Measurements from ENCODE around the gene ADD1. TPM values are rescaled to one million over a fixed set of nuclear protein-coding genes. Genes with fewer than 3 reads are reported as not detected.
A peak's percentile ranks its signal among the peaks of the same experiment; 100 is the strongest.

The ADD1 gene
- total and polyA plus RNA-seq, 2 of the 13 experiments (the other 11 are each of a cell fraction or from before 2014, with no cell fraction given), result 73.9 to 122 TPM

DNA sequence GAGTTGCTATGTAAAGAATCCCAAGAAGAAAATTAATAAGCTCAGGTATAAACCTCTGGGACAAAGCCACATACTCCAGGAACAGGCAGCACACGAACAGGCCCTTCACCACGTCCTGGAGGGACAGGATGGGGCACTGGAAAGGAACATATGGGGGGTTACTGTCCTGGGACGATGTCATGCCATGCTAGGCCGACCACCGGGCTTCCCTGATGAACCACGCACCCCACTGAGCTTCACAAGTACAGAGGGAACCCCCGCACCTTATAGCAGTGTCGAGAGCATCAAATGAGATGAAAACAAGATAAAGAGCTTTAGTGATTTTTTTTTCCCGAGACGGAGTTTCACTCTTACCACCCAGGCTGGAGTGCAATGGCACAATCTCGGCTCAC, 100.4 kb downstream of the ADD1 start:
- ATAC-seq (no peak), DNase-seq (ENCODE audit: low spot score) (no peak), FAIRE-seq (no peak)
- Histone ChIP-seq H2AFZ (ENCODE audit: low read length) (no peak overlapping the region), H3K4me1 (ENCODE audit: insufficient read depth, low read length) (no peaks in the 10 kb centered on the region), H3K36me3 (replicated peaks in 1 of 2; ENCODE audit: control insufficient read depth in 1 of 2, insufficient read depth in 2 of 2, low read length in 2 of 2) (peaks cover 57 to 93% of the 10 kb centered on the region in 2 experiments), H3K27ac (ENCODE audit: extremely low read length, insufficient read depth, low read length) (no peak overlapping the region), H3K27me3 (ENCODE audit: control insufficient read depth in 1 of 2, insufficient read depth in 2 of 2, low read length in 2 of 2) (no peaks in the 10 kb centered on the region), H3K9me3 (ENCODE audit: low read length) (no peaks in the 10 kb centered on the region), H3K4me3 (replicated peaks in 1 of 3; ENCODE audit: insufficient read depth in 1 of 3, low read depth in 2 of 3, low read length in 3 of 3) (no peak overlapping the region), H3K79me2 (ENCODE audit: insufficient read depth, low read length) (no peaks in the 10 kb centered on the region), H3K9ac (ENCODE audit: insufficient read depth, low read depth, low read length) (no peak overlapping the region), H4K20me1 (ENCODE audit: insufficient read depth, low read length) (0 out of 2 replicates have a peak, but pooled peaks cover 5% of the 10 kb centered on the region), H3K4me2 (ENCODE audit: low read depth, low read length) (no peak overlapping the region)
- intact Hi-C loops (cut with micrococcal nuclease; ENCODE audit: unreplicated experiment), result no loop called here
- ChIA-PET POLR2A (interaction anchor here (1.3 to 2.6 kb wide), 2 partner anchors 14 to 19 kb away, joined by 3 to 5 read pairs; partner anchors contain the start of genes GRK4 and NOP14), CTCF (ENCODE audit: low intra/inter-chr PET ratio, low total read pairs) (no interaction called here)
- in situ Hi-C loops (cut with HindIII; ENCODE audit: extremely low pct_ligation_motif_present, low pct_unique_long_range_greater_than_20kb), result no loop called here
- WGBS (ENCODE audit: low lambda C conversion rate), result 95% methylated on average over 11 of the region's 11 CpGs
- no peak for TF ChIP-seq SP5 (CRISPR knock-in tag; IDR thresholded peaks at IDR 0.05; ENCODE audit: borderline replicate concordance, low read depth)
- TF ChIP-seq ZNF768 (CRISPR knock-in tag; IDR thresholded peaks at IDR 0.05), result no peak
- TF ChIP-seq ZBTB42 (CRISPR knock-in tag; IDR thresholded peaks at IDR 0.05), result no peak
- TF ChIP-seq ZNF235 (CRISPR knock-in tag; IDR thresholded peaks at IDR 0.05; ENCODE audit: borderline replicate concordance), result no peak
- no peak for TF ChIP-seq HOXA9 (CRISPR knock-in tag; IDR thresholded peaks at IDR 0.05; ENCODE audit: borderline replicate concordance)
- no peak for TF ChIP-seq HOXA5 (CRISPR knock-in tag; IDR thresholded peaks at IDR 0.05)
- TF ChIP-seq, protein P1, sequence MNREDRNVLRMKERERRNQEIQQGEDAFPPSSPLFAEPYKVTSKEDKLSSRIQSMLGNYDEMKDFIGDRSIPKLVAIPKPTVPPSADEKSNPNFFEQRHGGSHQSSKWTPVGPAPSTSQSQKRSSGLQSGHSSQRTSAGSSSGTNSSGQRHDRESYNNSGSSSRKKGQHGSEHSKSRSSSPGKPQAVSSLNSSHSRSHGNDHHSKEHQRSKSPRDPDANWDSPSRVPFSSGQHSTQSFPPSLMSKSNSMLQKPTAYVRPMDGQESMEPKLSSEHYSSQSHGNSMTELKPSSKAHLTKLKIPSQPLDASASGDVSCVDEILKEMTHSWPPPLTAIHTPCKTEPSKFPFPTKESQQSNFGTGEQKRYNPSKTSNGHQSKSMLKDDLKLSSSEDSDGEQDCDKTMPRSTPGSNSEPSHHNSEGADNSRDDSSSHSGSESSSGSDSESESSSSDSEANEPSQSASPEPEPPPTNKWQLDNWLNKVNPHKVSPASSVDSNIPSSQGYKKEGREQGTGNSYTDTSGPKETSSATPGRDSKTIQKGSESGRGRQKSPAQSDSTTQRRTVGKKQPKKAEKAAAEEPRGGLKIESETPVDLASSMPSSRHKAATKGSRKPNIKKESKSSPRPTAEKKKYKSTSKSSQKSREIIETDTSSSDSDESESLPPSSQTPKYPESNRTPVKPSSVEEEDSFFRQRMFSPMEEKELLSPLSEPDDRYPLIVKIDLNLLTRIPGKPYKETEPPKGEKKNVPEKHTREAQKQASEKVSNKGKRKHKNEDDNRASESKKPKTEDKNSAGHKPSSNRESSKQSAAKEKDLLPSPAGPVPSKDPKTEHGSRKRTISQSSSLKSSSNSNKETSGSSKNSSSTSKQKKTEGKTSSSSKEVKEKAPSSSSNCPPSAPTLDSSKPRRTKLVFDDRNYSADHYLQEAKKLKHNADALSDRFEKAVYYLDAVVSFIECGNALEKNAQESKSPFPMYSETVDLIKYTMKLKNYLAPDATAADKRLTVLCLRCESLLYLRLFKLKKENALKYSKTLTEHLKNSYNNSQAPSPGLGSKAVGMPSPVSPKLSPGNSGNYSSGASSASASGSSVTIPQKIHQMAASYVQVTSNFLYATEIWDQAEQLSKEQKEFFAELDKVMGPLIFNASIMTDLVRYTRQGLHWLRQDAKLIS (CRISPR knock-in tag; IDR thresholded peaks at IDR 0.05), result no peak
- TF ChIP-seq ZNF598 (CRISPR knock-in tag; IDR thresholded peaks at IDR 0.05; ENCODE audit: borderline replicate concordance), result no peak
- TF ChIP-seq, protein P2, sequence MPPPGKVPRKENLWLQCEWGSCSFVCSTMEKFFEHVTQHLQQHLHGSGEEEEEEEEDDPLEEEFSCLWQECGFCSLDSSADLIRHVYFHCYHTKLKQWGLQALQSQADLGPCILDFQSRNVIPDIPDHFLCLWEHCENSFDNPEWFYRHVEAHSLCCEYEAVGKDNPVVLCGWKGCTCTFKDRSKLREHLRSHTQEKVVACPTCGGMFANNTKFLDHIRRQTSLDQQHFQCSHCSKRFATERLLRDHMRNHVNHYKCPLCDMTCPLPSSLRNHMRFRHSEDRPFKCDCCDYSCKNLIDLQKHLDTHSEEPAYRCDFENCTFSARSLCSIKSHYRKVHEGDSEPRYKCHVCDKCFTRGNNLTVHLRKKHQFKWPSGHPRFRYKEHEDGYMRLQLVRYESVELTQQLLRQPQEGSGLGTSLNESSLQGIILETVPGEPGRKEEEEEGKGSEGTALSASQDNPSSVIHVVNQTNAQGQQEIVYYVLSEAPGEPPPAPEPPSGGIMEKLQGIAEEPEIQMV (CRISPR knock-in tag; IDR thresholded peaks at IDR 0.05; ENCODE audit: low read depth), result no peak
- TF ChIP-seq, protein P3, sequence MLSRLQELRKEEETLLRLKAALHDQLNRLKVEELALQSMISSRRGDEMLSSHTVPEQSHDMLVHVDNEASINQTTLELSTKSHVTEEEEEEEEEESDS (CRISPR knock-in tag; IDR thresholded peaks at IDR 0.05; ENCODE audit: borderline replicate concordance), result no peak
- no peak for TF ChIP-seq TCF7 (IDR thresholded peaks at IDR 0.05; ENCODE audit: low read depth)
- no peak for TF ChIP-seq CBX2 (IDR thresholded peaks at IDR 0.05; ENCODE audit: low read depth, low read length)
- TF ChIP-seq CBX2 (CRISPR knock-in tag; IDR thresholded peaks at IDR 0.05; ENCODE audit: low read depth), result no peak
- TF ChIP-seq, protein P4, sequence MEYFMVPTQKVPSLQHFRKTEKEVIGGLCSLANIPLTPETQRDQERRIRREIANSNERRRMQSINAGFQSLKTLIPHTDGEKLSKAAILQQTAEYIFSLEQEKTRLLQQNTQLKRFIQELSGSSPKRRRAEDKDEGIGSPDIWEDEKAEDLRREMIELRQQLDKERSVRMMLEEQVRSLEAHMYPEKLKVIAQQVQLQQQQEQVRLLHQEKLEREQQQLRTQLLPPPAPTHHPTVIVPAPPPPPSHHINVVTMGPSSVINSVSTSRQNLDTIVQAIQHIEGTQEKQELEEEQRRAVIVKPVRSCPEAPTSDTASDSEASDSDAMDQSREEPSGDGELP (IDR thresholded peaks at IDR 0.05; ENCODE audit: borderline replicate concordance, low read depth), result no peak
- TF ChIP-seq NR2F1 (CRISPR knock-in tag; IDR thresholded peaks at IDR 0.05), result no peak
- no peak for TF ChIP-seq MBNL3 (CRISPR knock-in tag; conservative IDR thresholded peaks at IDR 0.05)
- TSS peak; percentile 21 for BruUV-seq (replicated peaks)
